Measurements from ENCODE around the gene LONP2.

GRCh38 chr16:48326915-48327314 is 82.8 kb downstream of the LONP2 start:
- TF ChIP-seq POLR2A (IDR thresholded peaks at IDR 0.05), result no peak
- TF ChIP-seq CTCF (IDR thresholded peaks at IDR 0.05), result no peak
